Activated CD4-positive, alpha-beta memory T cell treated with anti-CD3 and anti-CD28 coated beads for 36 hours (primary cell): ENCODE data around the gene NAA10. TPM values are rescaled to one million over a fixed set of nuclear protein-coding genes. Genes with fewer than 3 reads are reported as not detected.

Experiments used
- CTCF ChIA-PET: fragments of 350-600 bp; sonication (Branson Sonifier 250); formaldehyde crosslinking; loops from one replicate; lab custom pipeline; 2021; ENCODE audit warnings: antibody characterized with exemption, inconsistent platforms; lab: Charles Lee
- POLR2A ChIA-PET: fragments of 350-600 bp; sonication (Branson Sonifier 250); formaldehyde crosslinking; loops from one replicate; lab custom pipeline; 2021; ENCODE audit warnings: antibody characterized with exemption; lab: Charles Lee
- DNase-seq: peaks from one replicate; pipeline ENCODE4 v3.0.0-alpha.2; 2020
- H3K27ac Mint-ChIP-seq: one replicate; pipeline ENCODE4 v1.8.0; 2021; ENCODE audit warnings: mixed read lengths
- H3K27me3 Mint-ChIP-seq: one replicate; pipeline ENCODE4 v1.8.0; 2021; ENCODE audit warnings: mixed read lengths
- H3K36me3 Mint-ChIP-seq: one replicate; pipeline ENCODE4 v1.8.0; 2021; ENCODE audit warnings: mixed read lengths
- H3K4me1 Mint-ChIP-seq: one replicate; pipeline ENCODE4 v1.8.0; 2021; ENCODE audit warnings: low read depth, mixed read lengths
- H3K4me3 Mint-ChIP-seq: one replicate; pipeline ENCODE4 v1.8.0; 2021; ENCODE audit warnings: mild to moderate bottlenecking, mixed read lengths
- H3K9me3 Mint-ChIP-seq: one replicate; pipeline ENCODE4 v1.8.0; 2021; ENCODE audit warnings: mixed read lengths
- intact Hi-C: fragments of 100-400 bp; cut with micrococcal nuclease; formaldehyde crosslinking; loops from one replicate; pipeline ENCODE4 v1.15.1; 2023
- total RNA-seq, 2 experiments: library from RNA; stranded (reverse); gene quantifications; one replicate each; pipeline ENCODE4 v1.2.3, GENCODE V29; 2021

The NAA10 gene
- total RNA-seq, 2 experiments from 2014 or later: 106 to 115 TPM

DNA sequence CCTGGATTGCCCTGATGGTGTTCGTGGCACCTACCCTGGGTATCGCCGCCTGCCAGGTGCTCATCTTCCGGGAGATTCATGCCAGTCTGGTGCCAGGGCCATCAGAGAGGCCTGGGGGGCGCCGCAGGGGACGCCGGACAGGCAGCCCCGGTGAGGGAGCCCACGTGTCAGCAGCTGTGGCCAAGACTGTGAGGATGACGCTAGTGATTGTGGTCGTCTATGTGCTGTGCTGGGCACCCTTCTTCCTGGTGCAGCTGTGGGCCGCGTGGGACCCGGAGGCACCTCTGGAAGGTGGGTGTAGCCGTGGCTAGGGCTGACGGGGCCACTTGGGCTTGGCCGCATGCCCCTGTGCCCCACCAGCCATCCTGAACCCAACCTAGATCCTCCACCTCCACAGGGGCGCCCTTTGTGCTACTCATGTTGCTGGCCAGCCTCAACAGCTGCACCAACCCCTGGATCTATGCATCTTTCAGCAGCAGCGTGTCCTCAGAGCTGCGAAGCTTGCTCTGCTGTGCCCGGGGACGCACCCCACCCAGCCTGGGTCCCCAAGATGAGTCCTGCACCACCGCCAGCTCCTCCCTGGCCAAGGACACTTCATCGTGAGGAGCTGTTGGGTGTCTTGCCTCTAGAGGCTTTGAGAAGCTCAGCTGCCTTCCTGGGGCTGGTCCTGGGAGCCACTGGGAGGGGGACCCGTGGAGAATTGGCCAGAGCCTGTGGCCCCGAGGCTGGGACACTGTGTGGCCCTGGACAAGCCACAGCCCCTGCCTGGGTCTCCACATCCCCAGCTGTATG lies 28.5 kb downstream of the NAA10 start:
- no peak for DNase-seq
- H3K9me3 Mint-ChIP-seq: no peaks in the 10 kb centered on the region
- no peak overlapping the region for H3K4me3 Mint-ChIP-seq
- intact Hi-C loops: no loop called here
- H3K36me3 Mint-ChIP-seq: no peaks in the 10 kb centered on the region
- ChIA-PET POLR2A (no interaction called here), CTCF (interaction anchor here (1.0 to 1.5 kb wide), 2 partner anchors 17 to 19 kb away, joined by 3 to 4 read pairs; partner anchors contain the start of gene ARHGAP4)
- no peak overlapping the region for H3K27ac Mint-ChIP-seq
- peaks cover 30% of the 10 kb centered on the region for H3K4me1 Mint-ChIP-seq
- H3K27me3 Mint-ChIP-seq: no peaks in the 10 kb centered on the region

DNA sequence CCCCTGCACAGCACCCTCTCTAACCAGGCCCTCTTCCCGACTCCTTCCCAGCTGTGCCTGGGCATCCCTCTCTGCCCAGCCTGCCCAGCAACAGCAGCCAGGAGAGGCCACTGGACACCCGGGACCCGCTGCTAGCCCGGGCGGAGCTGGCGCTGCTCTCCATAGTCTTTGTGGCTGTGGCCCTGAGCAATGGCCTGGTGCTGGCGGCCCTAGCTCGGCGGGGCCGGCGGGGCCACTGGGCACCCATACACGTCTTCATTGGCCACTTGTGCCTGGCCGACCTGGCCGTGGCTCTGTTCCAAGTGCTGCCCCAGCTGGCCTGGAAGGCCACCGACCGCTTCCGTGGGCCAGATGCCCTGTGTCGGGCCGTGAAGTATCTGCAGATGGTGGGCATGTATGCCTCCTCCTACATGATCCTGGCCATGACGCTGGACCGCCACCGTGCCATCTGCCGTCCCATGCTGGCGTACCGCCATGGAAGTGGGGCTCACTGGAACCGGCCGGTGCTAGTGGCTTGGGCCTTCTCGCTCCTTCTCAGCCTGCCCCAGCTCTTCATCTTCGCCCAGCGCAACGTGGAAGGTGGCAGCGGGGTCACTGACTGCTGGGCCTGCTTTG lies 29.2 kb downstream of the NAA10 start:
- no peak for DNase-seq
- intact Hi-C loops: no loop called here
- H3K27ac Mint-ChIP-seq: no peak overlapping the region
- POLR2A ChIA-PET: no interaction called here
- no peak overlapping the region for H3K4me3 Mint-ChIP-seq
- no peaks in the 10 kb centered on the region for H3K9me3 Mint-ChIP-seq
- no peaks in the 10 kb centered on the region for H3K27me3 Mint-ChIP-seq
- CTCF ChIA-PET: interaction anchor here (1.0 kb wide), 1 partner anchor 20 kb away, joined by 3 read pairs; the partner anchor contains the start of gene ARHGAP4
- no peaks in the 10 kb centered on the region for H3K36me3 Mint-ChIP-seq
- peaks cover 36% of the 10 kb centered on the region for H3K4me1 Mint-ChIP-seq

DNA sequence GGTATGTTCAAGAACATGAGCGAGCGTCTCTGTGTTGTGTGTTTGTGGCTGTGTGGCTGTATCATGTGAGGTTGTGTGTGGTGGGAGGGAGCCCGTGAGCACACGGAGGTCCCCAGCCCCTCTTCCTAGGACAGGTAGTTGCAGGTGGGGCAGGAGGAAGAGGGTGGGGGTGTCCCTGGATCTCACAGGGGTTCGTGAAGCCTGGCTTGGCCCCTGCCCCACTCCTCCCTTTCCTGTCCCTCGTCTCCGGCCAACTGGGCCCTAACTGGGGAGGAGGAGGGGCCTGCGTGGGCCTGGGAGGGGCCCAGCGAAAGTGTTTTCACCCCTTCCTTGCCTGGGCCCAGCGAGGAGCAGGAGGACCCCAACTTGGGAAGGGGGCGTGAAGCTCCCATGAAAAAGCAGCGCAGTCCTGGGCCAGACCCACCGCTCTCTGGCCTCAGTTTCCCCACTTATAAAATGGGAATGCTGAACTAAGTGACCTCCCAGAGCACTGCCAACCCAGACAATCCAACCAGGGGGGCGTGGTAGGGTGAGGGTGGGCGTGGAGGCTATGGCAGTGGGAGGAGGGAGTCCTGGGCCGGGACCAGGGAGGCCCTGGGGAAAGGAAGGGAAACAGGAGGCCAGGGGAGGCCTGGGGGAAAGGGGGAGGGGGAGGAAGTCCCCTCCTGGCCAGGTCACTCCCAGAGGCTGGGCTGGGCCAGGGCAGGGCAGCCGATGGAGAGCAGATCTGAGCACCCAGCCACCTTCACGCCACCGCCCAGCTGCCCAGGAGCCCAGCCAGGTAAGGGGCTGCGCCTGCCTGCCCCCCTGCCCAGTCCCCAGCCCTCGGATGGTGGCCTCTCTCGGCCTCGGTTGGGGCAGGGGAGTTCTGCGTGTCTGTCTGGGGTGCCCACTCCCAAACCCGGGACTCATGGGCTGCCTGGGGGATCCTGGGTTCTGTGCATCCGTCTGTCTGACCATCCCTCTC lies 30.6 kb downstream of the NAA10 start, which contains the start of gene AVPR2:
Gene AVPR2, plus strand, starts transcription at position 683 of the 967 bp plus-strand sequence. CDS start 473 bp downstream, outside the sequence.
- Mint-ChIP-seq H3K27me3 (no peaks in the 10 kb centered on the region), H3K27ac (no peak within 1 kb of the TSS), H3K4me3 (peak within 1 kb of the TSS; percentile 8), H3K36me3 (no peaks in the 10 kb centered on the region), H3K4me1 (peaks cover 37% of the 10 kb centered on the region), H3K9me3 (no peaks in the 10 kb centered on the region)
- no peak for DNase-seq
- ChIA-PET CTCF (no interaction called here), POLR2A (no interaction called here)
- intact Hi-C loops: no loop called here

DNA sequence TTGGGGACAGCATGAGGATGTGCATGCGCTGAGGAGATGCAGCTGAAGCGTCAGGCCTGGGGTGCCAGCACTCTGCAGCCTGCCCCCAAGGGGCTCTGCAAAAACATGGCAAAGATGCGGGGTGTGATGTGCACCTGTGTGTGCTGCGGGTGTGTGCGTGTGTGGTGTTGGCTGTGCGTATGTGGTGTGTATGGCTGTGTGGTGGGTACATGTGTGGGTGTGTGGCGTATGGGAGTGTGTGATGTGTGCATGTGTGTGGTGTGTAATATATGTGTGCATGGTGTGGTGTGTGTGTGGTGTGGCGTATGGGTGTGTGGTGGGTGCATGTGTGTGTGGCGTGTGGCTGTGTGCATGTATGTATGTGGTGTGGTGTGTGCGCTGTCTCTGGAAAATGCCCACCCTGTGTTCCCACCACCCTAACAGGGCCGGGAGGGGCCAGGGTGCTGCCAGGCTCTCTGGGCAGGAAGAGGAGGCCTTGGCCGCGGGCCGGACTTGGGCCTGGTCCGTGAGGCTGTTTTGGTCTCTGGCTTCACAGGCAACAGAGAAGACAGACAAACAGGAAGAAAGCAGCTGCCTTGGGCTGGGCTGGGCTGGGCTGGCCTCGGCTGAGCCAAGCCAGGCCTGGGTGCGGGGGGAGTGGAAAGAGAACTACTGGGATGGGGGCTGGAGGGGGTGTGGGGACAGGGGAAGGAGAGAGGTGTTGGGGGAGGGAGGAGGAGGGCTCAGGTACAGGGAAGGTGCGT lies 31.4 kb downstream of the NAA10 start:
- Mint-ChIP-seq H3K4me1 (peaks cover 37% of the 10 kb centered on the region), H3K4me3 (no peak overlapping the region), H3K9me3 (no peaks in the 10 kb centered on the region), H3K27ac (peak overlapping the region; percentile 30), H3K27me3 (no peaks in the 10 kb centered on the region), H3K36me3 (no peaks in the 10 kb centered on the region)
- intact Hi-C loops: no loop called here
- ChIA-PET POLR2A (no interaction called here), CTCF (interaction anchor here (1.0 kb wide), 1 partner anchor 20 kb away, joined by 3 read pairs; no protein-coding TSS in a partner anchor)
- DNase-seq: no peak

DNA sequence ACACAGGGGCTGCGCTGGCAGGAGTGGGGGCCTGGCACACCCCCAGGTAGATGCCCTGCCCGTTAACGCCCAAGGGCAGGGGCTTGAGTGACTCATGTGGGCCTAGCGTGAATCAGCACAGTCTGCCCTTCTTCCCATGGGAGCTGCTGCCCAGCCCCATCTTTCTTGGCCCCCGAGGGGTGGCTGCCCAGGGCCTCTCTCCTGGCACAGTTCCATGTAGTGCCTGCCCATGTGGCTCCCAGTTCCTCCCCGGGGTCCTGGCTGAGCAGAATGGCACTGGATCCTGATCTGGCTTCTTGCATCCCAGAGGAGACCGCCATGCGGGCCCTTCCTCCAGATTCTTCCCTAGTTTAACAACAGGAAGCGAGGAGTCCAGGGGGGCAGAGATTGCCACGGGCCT lies 32.5 kb downstream of the NAA10 start:
- no peaks in the 10 kb centered on the region for H3K9me3 Mint-ChIP-seq
- peaks cover 37% of the 10 kb centered on the region for H3K4me1 Mint-ChIP-seq
- no peak for DNase-seq
- H3K27ac Mint-ChIP-seq: no peak overlapping the region
- ChIA-PET POLR2A (no interaction called here), CTCF (interaction anchor here (1.0 kb wide), 1 partner anchor 21 kb away, joined by 3 read pairs; no protein-coding TSS in a partner anchor)
- intact Hi-C loops: no loop called here
- H3K27me3 Mint-ChIP-seq: no peaks in the 10 kb centered on the region
- H3K36me3 Mint-ChIP-seq: no peaks in the 10 kb centered on the region
- H3K4me3 Mint-ChIP-seq: no peak overlapping the region

DNA sequence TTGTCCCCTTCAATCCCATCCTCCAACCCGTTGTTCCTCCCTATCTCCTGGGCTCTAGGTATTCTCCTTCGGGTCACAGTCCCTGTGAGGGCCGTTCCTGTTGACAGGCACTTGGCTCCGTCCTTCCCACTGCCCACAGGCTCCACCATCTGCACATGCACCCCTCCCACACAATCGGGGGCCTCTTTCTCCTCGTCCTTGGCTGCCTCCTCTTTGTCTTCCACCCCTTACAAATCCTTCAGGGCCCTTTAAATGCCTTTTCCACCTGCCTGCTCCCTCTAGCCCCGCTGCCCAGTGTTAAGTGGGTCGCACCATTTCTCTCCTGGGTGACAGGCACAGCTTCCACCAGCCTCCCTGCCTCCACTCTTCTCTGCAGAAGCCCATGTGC lies 33.1 kb downstream of the NAA10 start:
- CTCF ChIA-PET: no interaction called here
- intact Hi-C loops: no loop called here
- Mint-ChIP-seq H3K36me3 (no peaks in the 10 kb centered on the region), H3K4me1 (peaks cover 37% of the 10 kb centered on the region), H3K4me3 (no peak overlapping the region), H3K9me3 (no peaks in the 10 kb centered on the region), H3K27me3 (no peaks in the 10 kb centered on the region), H3K27ac (no peak overlapping the region)
- POLR2A ChIA-PET: interaction anchor here (1.2 kb wide), 1 partner anchor 23 kb away, joined by 8 read pairs; no protein-coding TSS in a partner anchor
- no peak for DNase-seq

DNA sequence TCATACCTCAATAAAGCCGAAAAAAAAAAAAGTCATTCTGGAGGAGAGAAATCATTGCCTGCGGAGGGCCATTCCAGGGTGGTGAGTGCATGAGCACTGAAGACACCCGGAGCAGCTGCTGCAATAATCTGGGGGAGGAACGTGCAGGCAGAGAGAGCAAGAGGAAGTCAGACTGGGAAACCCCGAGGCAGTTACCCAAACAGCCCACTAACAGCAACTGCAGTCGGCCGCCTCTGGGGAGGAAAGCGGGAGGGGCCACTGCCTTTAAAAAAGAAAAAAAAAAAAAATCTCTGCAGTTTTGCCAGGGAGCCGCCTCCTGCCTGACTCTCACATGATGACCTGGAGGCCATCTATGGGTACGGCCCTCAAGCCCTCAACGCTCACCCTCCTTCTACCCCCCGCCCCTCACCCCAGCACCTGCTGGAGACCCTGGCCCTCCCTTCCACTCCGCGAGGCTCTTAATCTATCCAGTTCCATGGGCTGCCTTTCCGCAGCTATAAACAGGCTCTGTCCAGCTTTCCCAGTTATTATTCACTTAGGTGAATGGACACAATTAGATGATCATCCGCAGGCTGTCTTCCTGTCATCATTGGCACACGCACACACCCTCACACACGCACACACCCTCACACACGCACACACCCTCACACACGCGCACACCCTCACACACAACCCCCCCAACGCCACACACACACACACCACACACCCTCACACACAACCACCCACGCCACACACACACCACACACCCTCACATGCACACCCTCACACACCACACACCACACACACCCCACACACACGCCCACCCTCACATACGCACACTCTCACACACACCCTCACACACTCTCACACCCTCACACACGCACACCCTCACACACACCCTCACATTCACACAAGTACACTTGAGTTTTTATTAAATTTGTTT lies 33.7 kb downstream of the NAA10 start:
- DNase-seq: peak; percentile 77
- Mint-ChIP-seq H3K36me3 (no peaks in the 10 kb centered on the region), H3K27ac (peak overlapping the region; percentile 56), H3K27me3 (no peaks in the 10 kb centered on the region), H3K9me3 (no peaks in the 10 kb centered on the region), H3K4me1 (peaks cover 35% of the 10 kb centered on the region), H3K4me3 (peak overlapping the region; percentile 49)
- intact Hi-C loops: no loop called here
- ChIA-PET POLR2A (interaction anchor here (1.2 kb wide), 1 partner anchor 24 kb away, joined by 8 read pairs; no protein-coding TSS in a partner anchor), CTCF (interaction anchor here (1.0 kb wide), 1 partner anchor 46 kb away, joined by 4 read pairs; no protein-coding TSS in a partner anchor)

DNA sequence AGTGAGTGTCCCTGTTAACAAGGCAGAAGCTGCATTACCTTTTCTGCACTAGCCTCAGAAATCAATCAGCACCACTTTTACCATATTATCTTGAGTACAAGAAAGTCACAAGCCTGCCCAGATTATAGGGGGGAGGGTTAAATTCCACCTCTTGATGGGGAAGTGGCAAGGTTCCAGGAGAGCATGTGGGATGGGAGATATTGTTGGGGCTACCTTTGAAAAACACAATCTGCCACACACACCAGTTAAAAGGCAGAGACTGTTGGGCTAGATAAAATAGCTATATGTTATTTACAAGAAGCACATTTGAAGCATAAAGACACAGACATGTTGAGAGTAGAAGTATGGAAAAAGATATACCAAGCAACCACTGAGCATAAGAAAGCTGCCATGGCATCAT lies 36.9 kb downstream of the NAA10 start:
- Mint-ChIP-seq H3K4me1 (peaks cover 16% of the 10 kb centered on the region), H3K36me3 (no peaks in the 10 kb centered on the region), H3K27me3 (peaks cover 3% of the 10 kb centered on the region), H3K27ac (no peak overlapping the region), H3K9me3 (no peaks in the 10 kb centered on the region), H3K4me3 (no peak overlapping the region)
- intact Hi-C loops: no loop called here
- ChIA-PET POLR2A (no interaction called here), CTCF (no interaction called here)
- no peak for DNase-seq

DNA sequence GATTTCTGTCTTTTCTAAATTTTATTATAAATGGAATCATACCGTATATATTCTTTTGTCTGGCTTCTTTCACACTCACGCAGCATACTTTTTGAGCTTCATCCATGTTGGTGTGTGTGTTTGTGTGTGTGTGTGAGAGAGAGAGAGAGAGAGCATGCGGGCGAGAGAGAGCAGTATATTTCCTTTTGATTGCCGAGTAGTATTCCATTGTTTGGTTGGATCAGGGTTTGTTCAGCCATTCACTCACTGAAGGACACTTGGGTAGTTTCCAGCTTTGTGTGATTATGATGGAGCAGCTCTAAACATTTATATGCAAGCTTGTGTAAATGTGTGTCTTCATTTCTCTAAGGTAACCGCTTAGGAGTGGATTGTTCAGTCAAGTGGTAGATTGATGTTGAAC lies 45.7 kb downstream of the NAA10 start:
- ChIA-PET POLR2A (no interaction called here), CTCF (interaction anchor here (0.8 kb wide), 1 partner anchor 125 kb away, joined by 3 read pairs; the partner anchor contains the start of gene PLXNB3)
- H3K36me3 Mint-ChIP-seq: no peaks in the 10 kb centered on the region
- intact Hi-C loops: loop anchor here (10.0 kb wide), 2 partner anchors 54 to 94 kb away; partner anchors contain the start of genes IDH3G, PDZD4 and SSR4
- no peak for DNase-seq
- H3K27ac Mint-ChIP-seq: no peak overlapping the region
- no peak overlapping the region for H3K4me3 Mint-ChIP-seq
- H3K27me3 Mint-ChIP-seq: peaks cover 10% of the 10 kb centered on the region
- no peaks in the 10 kb centered on the region for H3K4me1 Mint-ChIP-seq
- H3K9me3 Mint-ChIP-seq: no peaks in the 10 kb centered on the region

DNA sequence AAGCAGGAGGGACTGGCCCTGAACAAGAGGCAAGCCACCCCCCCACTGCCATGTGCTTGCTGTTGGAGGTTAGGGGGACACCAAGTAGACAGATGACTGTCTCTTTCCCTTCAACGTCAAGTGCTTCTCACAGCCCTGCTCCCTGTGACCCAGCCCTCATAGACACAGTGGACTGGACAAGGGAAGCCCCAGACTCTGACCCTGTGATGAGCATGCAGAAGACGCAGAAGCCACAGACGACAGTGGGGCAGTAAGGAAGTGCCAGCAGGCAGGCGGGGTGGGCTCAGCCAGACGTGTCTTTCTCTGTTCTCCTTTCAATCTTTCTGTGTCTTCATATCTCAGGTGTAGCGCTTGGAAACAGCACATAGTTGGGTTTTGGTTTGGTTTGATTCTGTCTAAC lies 46.5 kb downstream of the NAA10 start:
- CTCF ChIA-PET: interaction anchor here (0.8 kb wide), 1 partner anchor 124 kb away, joined by 3 read pairs; the partner anchor contains the start of gene PLXNB3

More for the DNA sequence above, 46.5 kb downstream of the NAA10 start:
- peaks cover 7% of the 10 kb centered on the region for H3K27me3 Mint-ChIP-seq
- POLR2A ChIA-PET: no interaction called here
- no peak overlapping the region for H3K4me3 Mint-ChIP-seq
- H3K36me3 Mint-ChIP-seq: no peaks in the 10 kb centered on the region
- intact Hi-C loops: loop anchor here (10.0 kb wide), 2 partner anchors 54 to 94 kb away; partner anchors contain the start of genes IDH3G, PDZD4 and SSR4
- no peak for DNase-seq
- no peaks in the 10 kb centered on the region for H3K9me3 Mint-ChIP-seq
- no peak overlapping the region for H3K27ac Mint-ChIP-seq
- no peaks in the 10 kb centered on the region for H3K4me1 Mint-ChIP-seq
